ENCODE measurements around the gene TATDN2.
"Not testable (repeated sequence)": the region's sequence is repeated elsewhere in the genome, so short reads cannot be mapped to it uniquely, and the experiment has no call there.

Gene TATDN2

DNA sequence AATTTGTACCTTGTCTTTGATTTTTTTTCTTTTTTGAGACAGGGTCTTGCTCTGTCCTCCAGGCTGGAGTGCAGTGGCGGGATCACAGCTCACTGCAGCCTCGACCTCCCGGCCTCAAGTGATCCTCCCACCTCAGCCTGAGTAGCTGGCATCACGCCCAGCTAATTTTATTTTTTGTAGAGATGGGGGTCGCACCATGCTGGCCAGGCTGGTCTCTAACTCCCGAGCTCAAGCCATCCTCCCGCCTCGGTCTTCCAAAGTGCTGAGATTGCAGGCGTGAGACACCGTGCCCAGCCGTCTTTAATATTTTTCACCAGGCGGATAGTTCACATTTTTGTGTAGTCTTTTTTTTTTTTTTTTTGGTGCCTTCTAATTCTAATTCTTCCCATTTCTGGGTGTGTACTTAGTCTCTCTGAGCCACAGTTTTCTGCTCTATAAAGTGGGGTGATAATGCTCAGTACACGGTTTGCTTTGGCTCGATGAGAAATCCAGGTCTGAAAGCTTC lies 528 bp upstream of the TATDN2 start:
- Mint-ChIP-seq H3K27ac (peak overlapping the region; percentile 85), H3K36me3 (ENCODE audit: low read depth) (peaks cover 75% of the 10 kb centered on the region), H3K9me3 (peaks cover 20% of the 10 kb centered on the region), H3K27me3 (no peaks in the 10 kb centered on the region), H3K4me3 (peak overlapping the region; percentile 94), H3K4me1 (ENCODE audit: low read depth) (peaks cover 45% of the 10 kb centered on the region)
- intact Hi-C loops (cut with micrococcal nuclease): loop anchor here (2.0 kb wide), 1 partner anchor 15 kb away; no protein-coding TSS in a partner anchor

DNA sequence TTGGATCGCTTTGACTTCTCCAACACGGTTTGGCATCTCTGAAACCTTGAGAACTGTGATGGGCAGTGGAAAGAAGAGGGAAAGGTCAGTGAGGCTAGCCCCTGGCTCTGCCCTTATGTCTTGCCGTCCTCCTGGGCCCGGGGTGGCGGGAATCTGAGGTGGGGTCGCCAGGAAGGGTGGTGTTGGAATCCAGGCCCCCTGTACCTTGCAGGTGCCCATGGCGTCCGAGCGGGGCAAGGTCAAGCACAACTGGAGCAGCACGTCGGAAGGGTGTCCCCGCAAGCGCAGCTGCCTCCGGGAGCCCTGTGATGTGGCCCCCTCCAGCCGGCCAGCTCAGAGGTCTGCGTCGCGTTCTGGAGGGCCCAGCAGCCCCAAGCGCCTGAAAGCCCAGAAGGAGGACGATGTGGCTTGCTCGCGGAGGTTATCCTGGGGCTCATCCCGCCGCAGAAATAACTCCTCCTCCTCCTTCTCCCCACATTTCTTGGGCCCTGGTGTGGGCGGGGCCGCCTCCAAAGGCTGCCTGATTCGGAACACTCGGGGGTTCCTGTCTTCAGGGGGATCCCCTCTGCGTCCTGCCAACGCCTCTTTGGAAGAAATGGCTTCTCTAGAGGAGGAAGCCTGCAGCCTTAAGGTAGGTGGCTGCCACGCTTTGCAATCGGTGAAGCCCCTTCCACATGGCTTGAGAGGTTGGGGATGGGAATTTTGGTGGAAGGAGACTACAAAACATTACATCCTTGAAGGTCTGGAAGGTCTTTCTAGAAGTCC lies 907 bp downstream of the TATDN2 start:
- peaks cover 49% of the 10 kb centered on the region for H3K4me1 Mint-ChIP-seq (ENCODE audit: low read depth)
- H3K27ac Mint-ChIP-seq: peak overlapping the region; percentile 85
- intact Hi-C loops (cut with micrococcal nuclease): loop anchor here (2.0 kb wide), 1 partner anchor 16 kb away; no protein-coding TSS in a partner anchor

DNA sequence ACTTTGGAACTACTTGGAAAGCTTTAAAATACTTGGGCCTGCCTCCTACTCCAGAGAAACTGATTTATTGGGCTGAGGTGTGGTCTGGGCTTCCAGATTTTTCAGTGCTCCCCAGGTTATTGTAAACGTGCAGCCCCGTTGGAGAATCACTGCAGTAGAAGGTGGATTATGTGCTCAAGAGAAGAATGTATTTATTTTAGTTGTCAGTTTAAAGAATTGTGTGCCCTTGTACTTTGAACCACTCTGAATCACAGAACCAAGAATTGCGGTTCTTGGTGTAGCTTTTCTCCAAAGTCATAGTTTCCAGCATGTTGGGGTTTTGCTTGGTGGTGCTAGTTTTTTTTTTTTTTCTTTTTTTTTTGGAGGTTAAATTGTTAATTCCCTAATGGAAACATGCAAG lies 1.6 kb downstream of the TATDN2 start:
- Mint-ChIP-seq H3K36me3 (ENCODE audit: low read depth) (peaks cover 79% of the 10 kb centered on the region), H3K4me3 (peak overlapping the region; percentile 94), H3K9me3 (peaks cover 15% of the 10 kb centered on the region), H3K27ac (peak overlapping the region; percentile 85), H3K4me1 (ENCODE audit: low read depth) (peaks cover 56% of the 10 kb centered on the region), H3K27me3 (no peaks in the 10 kb centered on the region)
- intact Hi-C loops (cut with micrococcal nuclease): loop anchor here (2.0 kb wide), 1 partner anchor 17 kb away; no protein-coding TSS in a partner anchor

More for the DNA sequence above, 907 bp downstream of the TATDN2 start:
- H3K4me3 Mint-ChIP-seq: peak overlapping the region; percentile 94
- H3K27me3 Mint-ChIP-seq: no peaks in the 10 kb centered on the region
- peaks cover 20% of the 10 kb centered on the region for H3K9me3 Mint-ChIP-seq
- H3K36me3 Mint-ChIP-seq (ENCODE audit: low read depth): peaks cover 78% of the 10 kb centered on the region

DNA sequence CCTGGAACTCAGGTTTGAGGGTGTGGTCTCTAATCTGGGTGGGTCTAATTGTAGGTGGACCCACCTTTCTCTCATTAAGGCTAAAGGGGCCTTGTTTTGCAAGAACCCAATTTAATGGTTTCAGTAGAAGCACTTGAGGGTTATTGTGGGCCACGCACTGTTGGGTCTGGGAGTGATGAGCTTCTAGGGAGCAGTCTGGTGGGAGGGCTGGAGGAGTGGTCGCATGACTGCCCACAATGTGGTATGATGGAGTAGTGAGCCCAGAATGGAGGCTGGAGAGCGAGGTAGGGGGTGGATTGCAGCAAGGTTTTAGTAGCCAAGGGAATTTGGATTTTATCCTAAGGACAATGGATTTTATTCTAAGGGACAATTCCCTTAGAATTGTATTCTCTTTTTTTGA lies 2.7 kb downstream of the TATDN2 start:
- H3K36me3 Mint-ChIP-seq (ENCODE audit: low read depth): peaks cover 80% of the 10 kb centered on the region
- H3K4me3 Mint-ChIP-seq: no peak overlapping the region
- intact Hi-C loops (cut with micrococcal nuclease): no loop called here
- peaks cover 3% of the 10 kb centered on the region for H3K9me3 Mint-ChIP-seq
- peaks cover 66% of the 10 kb centered on the region for H3K4me1 Mint-ChIP-seq (ENCODE audit: low read depth)
- no peak overlapping the region for H3K27ac Mint-ChIP-seq
- H3K27me3 Mint-ChIP-seq: no peaks in the 10 kb centered on the region

DNA sequence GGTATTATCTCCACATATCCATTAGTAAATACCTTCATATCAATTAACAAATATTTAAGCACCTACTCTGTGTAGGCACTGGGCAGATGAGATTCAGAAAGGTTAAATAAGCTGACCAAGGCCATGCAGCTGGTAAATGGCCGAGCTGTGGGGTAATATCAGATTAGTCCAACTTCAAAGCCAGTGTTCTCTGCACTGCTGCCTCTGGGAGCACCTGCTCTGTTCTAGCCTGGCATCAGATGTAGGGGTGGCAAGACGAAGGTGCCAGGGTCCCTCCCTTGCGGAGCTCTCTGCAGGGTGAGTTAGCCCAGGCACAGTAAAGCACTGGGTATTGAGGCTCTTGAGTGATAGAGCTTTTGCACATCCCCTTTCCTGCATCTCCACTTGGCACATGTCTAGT lies 5.5 kb downstream of the TATDN2 start:
- Mint-ChIP-seq H3K27me3 (no peaks in the 10 kb centered on the region), H3K36me3 (ENCODE audit: low read depth) (peaks cover 89% of the 10 kb centered on the region), H3K4me3 (no peak overlapping the region), H3K27ac (peak overlapping the region; percentile 7), H3K9me3 (no peaks in the 10 kb centered on the region), H3K4me1 (ENCODE audit: low read depth) (peaks cover 65% of the 10 kb centered on the region)
- intact Hi-C loops (cut with micrococcal nuclease): no loop called here

DNA sequence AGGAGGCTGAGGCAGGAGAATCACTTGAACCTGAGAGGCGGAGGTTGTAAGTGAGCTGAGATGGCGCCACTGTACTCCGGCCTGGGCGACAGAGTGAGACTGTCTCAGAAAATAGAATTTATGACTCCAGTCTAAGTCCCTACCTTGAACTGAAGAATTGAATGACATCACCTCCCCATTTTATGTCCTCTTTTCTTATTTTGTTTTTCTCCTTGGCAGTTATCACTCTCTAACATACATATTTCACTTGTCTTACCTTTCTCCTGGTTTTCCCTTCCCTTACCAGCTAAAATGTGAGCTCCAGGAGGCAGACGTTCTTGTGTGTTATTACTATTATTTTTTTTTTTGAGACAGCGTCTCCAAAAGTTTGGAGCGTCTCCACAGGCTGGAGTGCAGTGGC lies 7.6 kb downstream of the TATDN2 start:
- Mint-ChIP-seq H3K27ac (peak overlapping the region; percentile 7), H3K4me3 (no peak overlapping the region), H3K4me1 (ENCODE audit: low read depth) (peaks cover 58% of the 10 kb centered on the region), H3K27me3 (no peaks in the 10 kb centered on the region), H3K9me3 (no peaks in the 10 kb centered on the region), H3K36me3 (ENCODE audit: low read depth) (peaks cover 92% of the 10 kb centered on the region)
- intact Hi-C loops (cut with micrococcal nuclease): no loop called here

DNA sequence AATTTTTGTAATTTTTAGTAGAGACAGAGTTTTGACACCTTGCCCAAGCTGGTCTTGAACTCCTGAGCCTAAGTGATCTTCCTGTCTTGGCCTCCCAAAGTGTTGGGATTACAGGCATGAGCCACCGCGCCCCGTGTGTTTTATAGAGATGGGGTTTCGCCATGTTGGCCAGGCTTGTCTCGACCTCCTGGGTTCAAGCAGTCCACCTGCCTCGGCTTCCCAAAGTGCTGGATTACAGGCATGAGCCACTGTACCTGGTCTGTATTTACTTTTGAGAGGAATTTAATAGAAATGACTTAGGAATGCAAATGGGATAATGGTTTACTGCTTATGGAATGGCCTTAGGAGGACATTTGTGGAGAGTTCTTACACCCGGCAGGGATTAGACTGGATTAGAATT lies 10.8 kb downstream of the TATDN2 start:
- intact Hi-C loops (cut with micrococcal nuclease): no loop called here
- H3K4me3 Mint-ChIP-seq: no peak overlapping the region
- H3K9me3 Mint-ChIP-seq: no peaks in the 10 kb centered on the region
- peaks cover 64% of the 10 kb centered on the region for H3K4me1 Mint-ChIP-seq (ENCODE audit: low read depth)
- H3K36me3 Mint-ChIP-seq (ENCODE audit: low read depth): peaks cover 93% of the 10 kb centered on the region
- no peak overlapping the region for H3K27ac Mint-ChIP-seq
- H3K27me3 Mint-ChIP-seq: no peaks in the 10 kb centered on the region

DNA sequence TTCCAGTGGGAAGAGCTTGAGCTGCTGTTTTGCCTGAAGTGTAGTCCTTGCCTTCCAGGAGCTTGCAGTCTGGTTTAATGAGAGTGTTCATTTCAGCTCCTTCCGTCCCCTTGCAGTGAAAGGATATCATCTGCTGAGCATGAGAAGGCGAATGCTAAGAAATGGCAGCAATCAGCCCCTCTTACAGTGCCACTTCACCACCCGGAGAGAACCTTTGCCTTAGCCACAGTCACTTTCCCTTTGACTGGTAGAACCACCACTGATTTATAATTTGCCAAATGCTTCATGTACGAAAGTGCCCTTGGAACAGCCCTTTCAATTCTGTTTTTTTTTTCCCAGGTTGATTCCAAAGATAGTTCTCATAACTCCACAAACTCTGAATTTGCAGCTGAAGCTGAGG lies 11.5 kb downstream of the TATDN2 start:
- Mint-ChIP-seq H3K4me1 (ENCODE audit: low read depth) (peaks cover 61% of the 10 kb centered on the region), H3K27me3 (no peaks in the 10 kb centered on the region), H3K9me3 (no peaks in the 10 kb centered on the region), H3K36me3 (ENCODE audit: low read depth) (peaks cover 93% of the 10 kb centered on the region), H3K27ac (no peak overlapping the region), H3K4me3 (no peak overlapping the region)
- intact Hi-C loops (cut with micrococcal nuclease): no loop called here

DNA sequence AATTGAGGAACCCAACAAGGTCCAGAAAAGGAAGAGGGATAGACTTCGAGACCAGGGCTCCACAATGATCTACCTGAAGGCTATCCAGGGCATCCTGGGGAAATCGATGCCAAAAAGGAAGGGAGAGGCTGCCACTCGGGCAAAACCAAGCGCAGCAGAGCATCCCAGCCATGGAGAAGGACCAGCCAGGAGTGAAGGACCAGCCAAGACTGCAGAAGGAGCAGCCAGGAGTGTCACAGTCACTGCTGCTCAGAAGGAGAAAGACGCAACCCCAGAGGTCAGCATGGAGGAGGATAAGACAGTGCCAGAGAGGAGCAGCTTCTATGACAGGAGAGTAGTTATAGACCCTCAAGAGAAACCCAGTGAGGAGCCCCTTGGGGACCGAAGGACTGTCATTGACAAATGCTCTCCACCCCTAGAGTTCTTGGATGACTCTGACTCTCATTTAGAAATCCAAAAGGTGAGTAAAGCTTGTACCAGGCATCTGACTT lies 12.0 kb downstream of the TATDN2 start:
- peaks cover 57% of the 10 kb centered on the region for H3K4me1 Mint-ChIP-seq (ENCODE audit: low read depth)
- H3K27me3 Mint-ChIP-seq: no peaks in the 10 kb centered on the region
- peaks cover 93% of the 10 kb centered on the region for H3K36me3 Mint-ChIP-seq (ENCODE audit: low read depth)
- no peak overlapping the region for H3K4me3 Mint-ChIP-seq
- intact Hi-C loops (cut with micrococcal nuclease): no loop called here
- no peaks in the 10 kb centered on the region for H3K9me3 Mint-ChIP-seq
- H3K27ac Mint-ChIP-seq: no peak overlapping the region

DNA sequence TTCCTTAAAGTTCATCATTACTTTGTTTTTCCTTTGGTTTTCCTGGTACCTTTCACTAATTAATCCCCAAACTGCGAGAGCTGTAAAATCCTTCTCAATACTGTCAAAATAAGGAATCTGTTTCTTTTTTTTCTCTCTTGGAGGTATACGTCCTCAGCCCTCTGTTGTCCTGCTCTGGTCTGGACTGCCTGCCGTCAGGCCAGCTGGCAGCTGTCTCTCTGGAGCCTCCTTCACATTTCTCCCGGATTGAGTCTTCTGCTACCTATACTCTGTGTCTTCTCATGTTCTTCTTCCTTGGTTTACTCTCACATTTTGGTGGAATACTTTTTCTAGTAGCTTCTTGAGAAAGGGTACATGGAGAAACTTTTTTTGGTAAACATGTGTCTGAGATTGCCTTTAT lies 13.8 kb downstream of the TATDN2 start:
- Mint-ChIP-seq H3K4me3 (no peak overlapping the region), H3K27ac (peak overlapping the region; percentile 30), H3K4me1 (ENCODE audit: low read depth) (peaks cover 45% of the 10 kb centered on the region), H3K27me3 (no peaks in the 10 kb centered on the region), H3K36me3 (ENCODE audit: low read depth) (peaks cover 93% of the 10 kb centered on the region), H3K9me3 (no peaks in the 10 kb centered on the region)
- intact Hi-C loops (cut with micrococcal nuclease): no loop called here

DNA sequence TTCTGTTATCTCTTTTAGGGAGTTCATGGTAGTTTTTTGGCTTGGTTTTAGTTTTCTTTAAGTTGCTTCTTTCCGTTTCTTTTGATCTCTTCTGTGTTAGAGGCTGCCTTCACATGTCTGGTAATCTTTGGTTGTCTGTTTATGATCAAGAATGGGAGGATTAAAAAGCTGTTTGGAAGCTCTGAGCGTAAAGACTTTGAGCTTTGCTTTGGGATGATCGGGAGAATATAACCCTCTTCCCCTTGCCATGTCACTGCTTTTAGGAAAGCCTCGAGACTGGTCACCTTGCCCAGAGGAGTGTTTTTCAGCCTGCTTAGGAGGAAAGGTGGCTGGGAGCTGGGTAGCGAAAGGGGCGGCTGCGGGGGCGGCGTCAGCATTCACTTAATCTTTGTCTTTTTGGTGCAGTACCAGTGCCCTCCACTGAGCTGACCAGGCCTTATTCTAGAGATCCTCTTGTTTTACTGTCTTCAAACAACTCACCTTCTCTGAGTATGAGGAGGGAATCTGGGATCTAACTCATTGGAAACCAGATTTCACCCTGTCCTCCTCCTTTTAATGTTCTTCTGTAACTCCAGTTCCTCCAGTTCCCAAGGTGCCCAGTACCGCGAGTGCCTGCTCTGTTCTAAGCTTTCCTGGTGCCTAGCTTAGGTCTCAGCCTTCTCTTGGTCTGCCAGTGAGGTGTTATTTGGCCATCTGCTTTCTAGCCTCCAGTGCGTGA lies 15.5 kb downstream of the TATDN2 start:
- Mint-ChIP-seq H3K4me1 (ENCODE audit: low read depth) (peaks cover 51% of the 10 kb centered on the region), H3K36me3 (ENCODE audit: low read depth) (peaks cover 97% of the 10 kb centered on the region), H3K27me3 (no peaks in the 10 kb centered on the region), H3K27ac (no peak overlapping the region), H3K4me3 (no peak overlapping the region), H3K9me3 (no peaks in the 10 kb centered on the region)
- intact Hi-C loops (cut with micrococcal nuclease): no loop called here

DNA sequence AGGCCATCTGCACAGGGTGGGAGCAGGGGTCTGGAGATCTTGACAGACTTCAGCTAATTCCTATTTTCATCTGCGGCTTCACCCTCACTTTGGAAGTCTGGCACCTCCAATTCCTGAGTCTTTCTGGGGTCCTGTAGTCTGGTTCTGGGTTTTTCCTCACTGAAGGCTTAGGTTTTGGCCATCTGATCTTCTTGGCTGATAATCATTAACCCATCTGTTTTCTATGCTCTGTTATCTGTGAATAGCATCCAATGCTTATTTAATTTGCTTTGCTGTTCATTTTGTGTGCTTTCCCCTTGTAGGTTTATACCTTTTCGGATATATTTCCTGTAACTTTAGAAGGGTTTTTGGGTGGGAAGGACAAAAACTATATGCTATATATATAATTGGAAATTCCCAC lies 17.6 kb downstream of the TATDN2 start:
- peaks cover 39% of the 10 kb centered on the region for H3K4me1 Mint-ChIP-seq (ENCODE audit: low read depth)
- no peak overlapping the region for H3K27ac Mint-ChIP-seq
- no peak overlapping the region for H3K4me3 Mint-ChIP-seq
- no peaks in the 10 kb centered on the region for H3K27me3 Mint-ChIP-seq
- intact Hi-C loops (cut with micrococcal nuclease): no loop called here
- no peaks in the 10 kb centered on the region for H3K9me3 Mint-ChIP-seq
- peaks cover 97% of the 10 kb centered on the region for H3K36me3 Mint-ChIP-seq (ENCODE audit: low read depth)

DNA sequence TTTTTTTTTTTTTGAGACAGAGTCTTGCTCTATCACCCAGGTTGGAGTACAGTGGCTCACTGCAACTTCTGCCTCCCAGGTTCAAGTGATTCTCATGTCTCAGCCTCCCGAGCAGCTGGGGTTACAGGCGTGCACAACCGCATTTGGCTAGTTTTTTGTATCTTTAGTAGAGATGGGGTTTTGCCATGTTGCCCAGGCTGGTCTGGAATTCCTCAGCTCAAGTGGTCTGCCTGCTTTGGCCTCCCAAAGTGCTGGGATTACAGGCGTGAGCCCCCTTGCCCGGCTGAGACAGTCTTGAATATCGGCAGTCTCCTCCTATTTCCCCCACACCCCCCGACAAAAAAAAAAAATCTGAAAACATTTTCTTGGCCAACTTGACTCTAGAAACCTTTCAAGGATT lies 18.7 kb downstream of the TATDN2 start:
- H3K9me3 Mint-ChIP-seq; intact Hi-C loops (cut with micrococcal nuclease); H3K4me3 Mint-ChIP-seq; H3K27ac Mint-ChIP-seq; H3K27me3 Mint-ChIP-seq: not testable (repeated sequence)
- peaks cover 97% of the 10 kb centered on the region for H3K36me3 Mint-ChIP-seq (ENCODE audit: low read depth)
- peaks cover 28% of the 10 kb centered on the region for H3K4me1 Mint-ChIP-seq (ENCODE audit: low read depth)

DNA sequence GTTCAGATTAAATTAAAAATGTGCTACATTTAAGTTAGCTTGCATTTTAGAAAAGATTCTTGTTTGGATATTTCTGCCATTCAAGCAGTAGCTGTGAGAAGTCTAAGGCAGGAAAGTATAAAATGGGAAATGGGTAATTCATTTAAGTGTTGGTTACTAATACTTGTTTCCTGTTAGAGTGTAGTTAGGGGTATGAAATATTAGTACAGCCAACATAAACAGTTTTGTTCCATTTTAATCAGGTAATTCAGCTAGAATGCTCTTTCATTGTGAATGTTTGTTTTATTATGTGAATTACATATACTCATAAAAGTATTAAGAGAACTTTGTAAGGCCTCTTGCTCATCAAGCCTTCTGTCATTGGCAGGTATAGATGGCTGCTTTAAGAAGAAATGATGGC lies 19.9 kb downstream of the TATDN2 start:
- H3K9me3 Mint-ChIP-seq: no peaks in the 10 kb centered on the region
- H3K4me3 Mint-ChIP-seq: no peak overlapping the region
- intact Hi-C loops (cut with micrococcal nuclease): no loop called here
- no peaks in the 10 kb centered on the region for H3K27me3 Mint-ChIP-seq
- no peak overlapping the region for H3K27ac Mint-ChIP-seq
- peaks cover 97% of the 10 kb centered on the region for H3K36me3 Mint-ChIP-seq (ENCODE audit: low read depth)
- H3K4me1 Mint-ChIP-seq (ENCODE audit: low read depth): peaks cover 29% of the 10 kb centered on the region

All from dendritic cell treated with granulocyte-macrophage colony-stimulating factor and Interleukin-4, amounts not matched to agents 40 ng/mL and 50 ng/mL, for 4 days (primary cell).